Panc1 (cell line): ENCODE data around the gene SH3GL1. TPM values are rescaled to one million over a fixed set of nuclear protein-coding genes. Genes with fewer than 3 reads are reported as not detected.
A peak's percentile ranks its signal among the peaks of the same experiment; 100 is the strongest.

ENCODE experiments used
- ATAC-seq: fragments of 200-7000 bp; cut with Tn5 transposase; 2 replicates; pipeline ENCODE4 v1.9.1; 2020; ENCODE audit warnings: mild to moderate bottlenecking, moderate library complexity
- BruUV-seq: library from RNA; stranded (reverse); fragments of 400-500 nt; replicated peaks from 2 replicates; lab custom pipeline; 2021; lab: Mats Ljungman, UMichigan
- CTCF ChIA-PET: fragments of 300-600 bp; sonication (Branson Sonifier 250); formaldehyde crosslinking; loops from one replicate; lab custom pipeline; 2022; ENCODE audit warnings: antibody characterized with exemption; lab: Charles Lee
- POLR2A ChIA-PET: fragments of 300-600 bp; sonication (Branson Sonifier 250); formaldehyde crosslinking; loops from one replicate; lab custom pipeline; 2022; ENCODE audit warnings: antibody characterized with exemption; lab: Charles Lee
- DNase-seq: peaks from one replicate; pipeline ENCODE4 v3.0.0-alpha.2; 2010; ENCODE audit warnings: low read depth, low spot score
- H3K27ac ChIP-seq: 2 replicates; pipeline ENCODE4 v1.5.1; 2011; ENCODE audit warnings: mild to moderate bottlenecking, low read length, inconsistent platforms
- H3K27me3 ChIP-seq: fragments of 200-500 bp; sonication (Bioruptor generic); 2 replicates; pipeline ENCODE4 v1.6.0; 2014; ENCODE audit warnings: low read length, inconsistent platforms; ENCODE audit not compliant: control insufficient read depth, insufficient read depth
- H3K36me3 ChIP-seq: fragments of 200-500 bp; sonication (Bioruptor generic); 2 replicates; pipeline ENCODE4 v1.5.1; 2014; ENCODE audit warnings: inconsistent platforms, mild to moderate bottlenecking, low read length, moderate library complexity; ENCODE audit not compliant: control insufficient read depth, insufficient read depth
- H3K4me1 ChIP-seq: 2 replicates; pipeline ENCODE4 v1.5.1; 2011; ENCODE audit warnings: inconsistent platforms, mild to moderate bottlenecking, low read length, moderate library complexity; ENCODE audit not compliant: control insufficient read depth, insufficient read depth
- H3K4me3 ChIP-seq, 2 experiments: 2 replicates each; pipeline ENCODE4 v1.5.1; 2011 to 2012; ENCODE audit warnings: low read depth in 2 of 2, low read length in 2 of 2, mild to moderate bottlenecking in 2 of 2, inconsistent platforms in 1 of 2, moderate library complexity in 1 of 2
- H3K9me3 ChIP-seq: fragments of 200-500 bp; sonication (Bioruptor generic); 2 replicates; pipeline ENCODE4 v1.5.1; 2014; ENCODE audit warnings: low read depth, mild to moderate bottlenecking, inconsistent platforms, low read length, moderate library complexity; ENCODE audit not compliant: control insufficient read depth, insufficient read depth
- CTCF ChIP-seq: fragments of 450-650 bp; IDR thresholded peaks from 2 replicates; pipeline ENCODE4 v1.5.1; 2017; ENCODE audit warnings: mild to moderate bottlenecking
- POLR2AphosphoS5 ChIP-seq: IDR thresholded peaks from 2 replicates; pipeline ENCODE4 v1.6.1; 2012; ENCODE audit warnings: mild to moderate bottlenecking, low read depth, low read length, moderate library complexity
- REST ChIP-seq, 2 experiments: IDR thresholded peaks; 2 replicates each; pipeline ENCODE4 v1.6.1; 2011 to 2012; ENCODE audit warnings: low read depth in 2 of 2, control low read depth in 1 of 2, low read length in 1 of 2, mild to moderate bottlenecking in 1 of 2, moderate library complexity in 1 of 2; ENCODE audit not compliant: insufficient read depth in 1 of 2
- SIN3A ChIP-seq: IDR thresholded peaks from 2 replicates; pipeline ENCODE4 v1.6.1; 2012; ENCODE audit warnings: low read depth, mild to moderate bottlenecking, low read length, moderate library complexity, borderline replicate concordance; ENCODE audit not compliant: insufficient read depth
- TCF7L2 ChIP-seq: IDR thresholded peaks from 2 replicates; pipeline ENCODE4 v1.6.1; 2011; ENCODE audit warnings: mild to moderate bottlenecking, low read depth, low read length, inconsistent platforms
- in situ Hi-C: cut with HindIII; loops from 2 replicates; pipeline ENCODE4 v1.10.0; 2016; ENCODE audit warnings: low sequenced_read_pairs, low pct_unique_long_range_greater_than_20kb
- intact Hi-C: fragments of 100-400 bp; cut with micrococcal nuclease; formaldehyde crosslinking; loops from one replicate; pipeline ENCODE4 v1.10.0; 2022; ENCODE audit not compliant: unreplicated experiment
- total RNA-seq: library from RNA; stranded (reverse); gene quantifications from one replicate; pipeline ENCODE4 v1.2.1, GENCODE V29; 2021; ENCODE audit not compliant: unreplicated experiment

Gene SH3GL1
- total RNA-seq, 1 experiment from 2014 or later: 57.1 TPM

- Histone ChIP-seq H3K4me1 (peaks cover 73% of the 10 kb centered on the region), H3K27me3 (no peaks in the 10 kb centered on the region), H3K27ac (peak overlapping the region; percentile 46), H3K9me3 (no peaks in the 10 kb centered on the region), H3K36me3 (no peaks in the 10 kb centered on the region), H3K4me3 (no peak overlapping the region)
- TF ChIP-seq CTCF: no peak
- no peak for TF ChIP-seq SIN3A
- no peak for TF ChIP-seq TCF7L2
- no peak for TF ChIP-seq REST (IDR thresholded peaks at IDR 0.05; ENCODE audit: insufficient read depth in 1 of 2, low read depth in 2 of 2, low read length in 1 of 2)
- no peak for TF ChIP-seq POLR2AphosphoS5
- DNase-seq (no peak), ATAC-seq (no peak)
- intact Hi-C loops (no loop called here), in situ Hi-C loops (no loop called here)
- BruUV-seq: no TSS peak
- ChIA-PET POLR2A (no interaction called here), CTCF (no interaction called here)
Observed at GRCh38 chr19:4376991-4377781, 23.2 kb downstream of the SH3GL1 start.

GRCh38 chr19:4376671-4376990 is 23.7 kb downstream of the SH3GL1 start:
- no peak for TF ChIP-seq REST (IDR thresholded peaks at IDR 0.05; ENCODE audit: insufficient read depth in 1 of 2, low read depth in 2 of 2, low read length in 1 of 2)
- Histone ChIP-seq H3K9me3 (no peaks in the 10 kb centered on the region), H3K36me3 (no peaks in the 10 kb centered on the region), H3K27me3 (no peaks in the 10 kb centered on the region), H3K4me3 (no peak overlapping the region), H3K27ac (peak overlapping the region; percentile 46), H3K4me1 (peaks cover 79% of the 10 kb centered on the region)
- BruUV-seq: no TSS peak
- intact Hi-C loops (no loop called here), in situ Hi-C loops (no loop called here)
- DNase-seq: no peak
- ChIA-PET POLR2A (no interaction called here), CTCF (interaction anchor here (1.3 kb wide), 1 partner anchor 14 kb away, joined by 3 read pairs; no protein-coding TSS in a partner anchor)
- ATAC-seq: no peak
